HEK293 (cell line): ENCODE data around the gene MTARC2.

Experiments used
- SETDB1 ChIP-seq: IDR thresholded peaks from one replicate; pipeline ENCODE4 v1.6.1; 2017; ENCODE audit warnings: mild to moderate bottlenecking, low read length, moderate library complexity, mixed read lengths; ENCODE audit not compliant: insufficient read length
- TRIM28 ChIP-seq: IDR thresholded peaks from 2 replicates; pipeline ENCODE4 v1.6.1; 2011; ENCODE audit warnings: low read length, control low read depth, borderline replicate concordance
- YY1 ChIP-seq: fragments of 450-650 bp; formaldehyde crosslinking; IDR thresholded peaks from 2 replicates; pipeline ENCODE4 v1.5.1; 2018; ENCODE audit warnings: missing biosample characterization, missing genetic modification characterization
- ZNF16 ChIP-seq: fragments of 450-650 bp; formaldehyde crosslinking; IDR thresholded peaks from 2 replicates; pipeline ENCODE4 v1.5.1; 2016; ENCODE audit warnings: low read depth, missing biosample characterization, missing genetic modification characterization
- ZNF214 ChIP-seq: fragments of 450-650 bp; formaldehyde crosslinking; IDR thresholded peaks from 2 replicates; pipeline ENCODE4 v1.5.1; 2017; ENCODE audit warnings: missing biosample characterization, mild to moderate bottlenecking, missing genetic modification characterization, borderline replicate concordance
- ZNF324 ChIP-seq: fragments of 450-650 bp; formaldehyde crosslinking; IDR thresholded peaks from 2 replicates; pipeline ENCODE4 v1.5.1; 2016; ENCODE audit warnings: missing biosample characterization, missing genetic modification characterization
- ZNF629 ChIP-seq: fragments of 450-650 bp; formaldehyde crosslinking; IDR thresholded peaks from 2 replicates; pipeline ENCODE4 v1.5.1; 2017; ENCODE audit warnings: missing biosample characterization, missing genetic modification characterization
- ZNF707 ChIP-seq: fragments of 450-650 bp; formaldehyde crosslinking; IDR thresholded peaks from 2 replicates; pipeline ENCODE4 v1.5.1; 2016; ENCODE audit warnings: missing biosample characterization, missing genetic modification characterization
- TF ChIP-seq, protein P1 (sequence below): fragments of 450-650 bp; formaldehyde crosslinking; IDR thresholded peaks from 2 replicates; pipeline ENCODE4 v1.5.1; 2016; ENCODE audit warnings: missing biosample characterization, missing genetic modification characterization
- TF ChIP-seq, protein P2 (sequence below): fragments of 450-650 bp; formaldehyde crosslinking; IDR thresholded peaks from 2 replicates; pipeline ENCODE4 v1.5.1; 2017; ENCODE audit warnings: missing biosample characterization, missing genetic modification characterization
- TF ChIP-seq, protein P3 (sequence below): fragments of 450-650 bp; formaldehyde crosslinking; IDR thresholded peaks from 2 replicates; pipeline ENCODE4 v1.5.1; 2016; ENCODE audit warnings: missing biosample characterization, missing genetic modification characterization

GRCh38 chr1:220702733-220703270 lies 45.3 kb upstream of the MTARC2 start:
- TF ChIP-seq, protein P1, sequence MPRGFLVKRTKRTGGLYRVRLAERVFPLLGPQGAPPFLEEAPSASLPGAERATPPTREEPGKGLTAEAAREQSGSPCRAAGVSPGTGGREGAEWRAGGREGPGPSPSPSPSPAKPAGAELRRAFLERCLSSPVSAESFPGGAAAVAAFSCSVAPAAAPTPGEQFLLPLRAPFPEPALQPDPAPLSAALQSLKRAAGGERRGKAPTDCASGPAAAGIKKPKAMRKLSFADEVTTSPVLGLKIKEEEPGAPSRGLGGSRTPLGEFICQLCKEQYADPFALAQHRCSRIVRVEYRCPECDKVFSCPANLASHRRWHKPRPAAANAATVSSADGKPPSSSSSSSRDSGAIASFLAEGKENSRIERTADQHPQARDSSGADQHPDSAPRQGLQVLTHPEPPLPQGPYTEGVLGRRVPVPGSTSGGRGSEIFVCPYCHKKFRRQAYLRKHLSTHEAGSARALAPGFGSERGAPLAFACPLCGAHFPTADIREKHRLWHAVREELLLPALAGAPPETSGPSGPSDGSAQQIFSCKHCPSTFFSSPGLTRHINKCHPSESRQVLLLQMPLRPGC (tag by site-specific recombination): no peak
- TF ChIP-seq, protein P2, sequence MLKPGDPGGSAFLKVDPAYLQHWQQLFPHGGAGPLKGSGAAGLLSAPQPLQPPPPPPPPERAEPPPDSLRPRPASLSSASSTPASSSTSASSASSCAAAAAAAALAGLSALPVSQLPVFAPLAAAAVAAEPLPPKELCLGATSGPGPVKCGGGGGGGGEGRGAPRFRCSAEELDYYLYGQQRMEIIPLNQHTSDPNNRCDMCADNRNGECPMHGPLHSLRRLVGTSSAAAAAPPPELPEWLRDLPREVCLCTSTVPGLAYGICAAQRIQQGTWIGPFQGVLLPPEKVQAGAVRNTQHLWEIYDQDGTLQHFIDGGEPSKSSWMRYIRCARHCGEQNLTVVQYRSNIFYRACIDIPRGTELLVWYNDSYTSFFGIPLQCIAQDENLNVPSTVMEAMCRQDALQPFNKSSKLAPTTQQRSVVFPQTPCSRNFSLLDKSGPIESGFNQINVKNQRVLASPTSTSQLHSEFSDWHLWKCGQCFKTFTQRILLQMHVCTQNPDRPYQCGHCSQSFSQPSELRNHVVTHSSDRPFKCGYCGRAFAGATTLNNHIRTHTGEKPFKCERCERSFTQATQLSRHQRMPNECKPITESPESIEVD (tag by site-specific recombination): no peak
- TF ChIP-seq, protein P3, sequence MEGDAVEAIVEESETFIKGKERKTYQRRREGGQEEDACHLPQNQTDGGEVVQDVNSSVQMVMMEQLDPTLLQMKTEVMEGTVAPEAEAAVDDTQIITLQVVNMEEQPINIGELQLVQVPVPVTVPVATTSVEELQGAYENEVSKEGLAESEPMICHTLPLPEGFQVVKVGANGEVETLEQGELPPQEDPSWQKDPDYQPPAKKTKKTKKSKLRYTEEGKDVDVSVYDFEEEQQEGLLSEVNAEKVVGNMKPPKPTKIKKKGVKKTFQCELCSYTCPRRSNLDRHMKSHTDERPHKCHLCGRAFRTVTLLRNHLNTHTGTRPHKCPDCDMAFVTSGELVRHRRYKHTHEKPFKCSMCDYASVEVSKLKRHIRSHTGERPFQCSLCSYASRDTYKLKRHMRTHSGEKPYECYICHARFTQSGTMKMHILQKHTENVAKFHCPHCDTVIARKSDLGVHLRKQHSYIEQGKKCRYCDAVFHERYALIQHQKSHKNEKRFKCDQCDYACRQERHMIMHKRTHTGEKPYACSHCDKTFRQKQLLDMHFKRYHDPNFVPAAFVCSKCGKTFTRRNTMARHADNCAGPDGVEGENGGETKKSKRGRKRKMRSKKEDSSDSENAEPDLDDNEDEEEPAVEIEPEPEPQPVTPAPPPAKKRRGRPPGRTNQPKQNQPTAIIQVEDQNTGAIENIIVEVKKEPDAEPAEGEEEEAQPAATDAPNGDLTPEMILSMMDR (tag by site-specific recombination): no peak
- no peak for TF ChIP-seq ZNF324 (tag by site-specific recombination)
- no peak for TF ChIP-seq ZNF16
- TF ChIP-seq ZNF214 (tag by site-specific recombination): no peak
- TF ChIP-seq YY1 (tag by site-specific recombination): no peak
- TF ChIP-seq ZNF707 (tag by site-specific recombination): no peak
- no peak for TF ChIP-seq TRIM28
- no peak for TF ChIP-seq ZNF629
- no peak for TF ChIP-seq SETDB1
